Panc1 (cell line): ENCODE data around the gene PIERCE2. TPM values are rescaled to one million over a fixed set of nuclear protein-coding genes. Genes with fewer than 3 reads are reported as not detected.

Source experiments
- ATAC-seq: fragments of 200-7000 bp; cut with Tn5 transposase; 2 replicates; pipeline ENCODE4 v1.9.1; 2020; ENCODE audit warnings: mild to moderate bottlenecking, moderate library complexity
- BruUV-seq: library from RNA; stranded (reverse); fragments of 400-500 nt; replicated peaks from 2 replicates; lab custom pipeline; 2021; lab: Mats Ljungman, UMichigan
- CTCF ChIA-PET: fragments of 300-600 bp; sonication (Branson Sonifier 250); formaldehyde crosslinking; loops from one replicate; lab custom pipeline; 2022; ENCODE audit warnings: antibody characterized with exemption; lab: Charles Lee
- POLR2A ChIA-PET: fragments of 300-600 bp; sonication (Branson Sonifier 250); formaldehyde crosslinking; loops from one replicate; lab custom pipeline; 2022; ENCODE audit warnings: antibody characterized with exemption; lab: Charles Lee
- DNase-seq: peaks from one replicate; pipeline ENCODE4 v3.0.0-alpha.2; 2010; ENCODE audit warnings: low read depth, low spot score
- H3K27ac ChIP-seq: 2 replicates; pipeline ENCODE4 v1.5.1; 2011; ENCODE audit warnings: mild to moderate bottlenecking, low read length, inconsistent platforms
- H3K27me3 ChIP-seq: fragments of 200-500 bp; sonication (Bioruptor generic); 2 replicates; pipeline ENCODE4 v1.6.0; 2014; ENCODE audit warnings: low read length, inconsistent platforms; ENCODE audit not compliant: control insufficient read depth, insufficient read depth
- H3K36me3 ChIP-seq: fragments of 200-500 bp; sonication (Bioruptor generic); 2 replicates; pipeline ENCODE4 v1.5.1; 2014; ENCODE audit warnings: inconsistent platforms, mild to moderate bottlenecking, low read length, moderate library complexity; ENCODE audit not compliant: control insufficient read depth, insufficient read depth
- H3K4me1 ChIP-seq: 2 replicates; pipeline ENCODE4 v1.5.1; 2011; ENCODE audit warnings: inconsistent platforms, mild to moderate bottlenecking, low read length, moderate library complexity; ENCODE audit not compliant: control insufficient read depth, insufficient read depth
- H3K4me3 ChIP-seq, 2 experiments: 2 replicates each; pipeline ENCODE4 v1.5.1; 2011 to 2012; ENCODE audit warnings: low read depth in 2 of 2, low read length in 2 of 2, mild to moderate bottlenecking in 2 of 2, inconsistent platforms in 1 of 2, moderate library complexity in 1 of 2
- H3K9me3 ChIP-seq: fragments of 200-500 bp; sonication (Bioruptor generic); 2 replicates; pipeline ENCODE4 v1.5.1; 2014; ENCODE audit warnings: low read depth, mild to moderate bottlenecking, inconsistent platforms, low read length, moderate library complexity; ENCODE audit not compliant: control insufficient read depth, insufficient read depth
- POLR2AphosphoS5 ChIP-seq: IDR thresholded peaks from 2 replicates; pipeline ENCODE4 v1.6.1; 2012; ENCODE audit warnings: mild to moderate bottlenecking, low read depth, low read length, moderate library complexity
- SIN3A ChIP-seq: IDR thresholded peaks from 2 replicates; pipeline ENCODE4 v1.6.1; 2012; ENCODE audit warnings: low read depth, mild to moderate bottlenecking, low read length, moderate library complexity, borderline replicate concordance; ENCODE audit not compliant: insufficient read depth
- TCF7L2 ChIP-seq: IDR thresholded peaks from 2 replicates; pipeline ENCODE4 v1.6.1; 2011; ENCODE audit warnings: mild to moderate bottlenecking, low read depth, low read length, inconsistent platforms
- in situ Hi-C: cut with HindIII; loops from 2 replicates; pipeline ENCODE4 v1.10.0; 2016; ENCODE audit warnings: low sequenced_read_pairs, low pct_unique_long_range_greater_than_20kb
- intact Hi-C: fragments of 100-400 bp; cut with micrococcal nuclease; formaldehyde crosslinking; loops from one replicate; pipeline ENCODE4 v1.10.0; 2022; ENCODE audit not compliant: unreplicated experiment
- total RNA-seq: library from RNA; stranded (reverse); gene quantifications from one replicate; pipeline ENCODE4 v1.2.1, GENCODE V29; 2021; ENCODE audit not compliant: unreplicated experiment
- TF ChIP-seq, protein P1 (sequence below): fragments of 450-650 bp; IDR thresholded peaks from 2 replicates; pipeline ENCODE4 v1.5.1; 2017; ENCODE audit warnings: mild to moderate bottlenecking
- TF ChIP-seq, protein P2 (sequence below), 2 experiments: IDR thresholded peaks; 2 replicates each; pipeline ENCODE4 v1.6.1; 2011 to 2012; ENCODE audit warnings: low read depth in 2 of 2, control low read depth in 1 of 2, low read length in 1 of 2, mild to moderate bottlenecking in 1 of 2, moderate library complexity in 1 of 2; ENCODE audit not compliant: insufficient read depth in 1 of 2

PIERCE2 gene
- total RNA-seq, 1 experiment from 2014 or later, result 2.8 TPM

DNA sequence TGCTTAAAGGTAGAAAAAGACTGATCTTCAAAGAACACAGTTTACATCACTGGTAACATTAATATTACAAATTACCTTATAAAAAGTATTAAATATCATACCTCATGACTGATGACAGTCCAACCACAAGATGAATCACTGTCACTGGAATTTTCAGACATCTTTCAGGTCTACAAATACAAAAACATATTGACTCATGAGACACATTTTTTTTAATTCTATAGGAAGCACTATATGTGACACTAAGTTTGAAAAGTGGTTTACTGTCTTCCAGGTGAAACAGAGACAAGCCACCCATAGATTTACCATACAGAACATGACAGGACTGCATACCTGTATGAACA is 19.1 kb upstream of the PIERCE2 start:
- no peaks in the 10 kb centered on the region for H3K4me1 ChIP-seq
- H3K27me3 ChIP-seq, result no peaks in the 10 kb centered on the region
- intact Hi-C loops, result no loop called here
- H3K9me3 ChIP-seq, result no peaks in the 10 kb centered on the region
- no TSS peak for BruUV-seq
- in situ Hi-C loops, result no loop called here
- CTCF ChIA-PET, result no interaction called here
- no peaks in the 10 kb centered on the region for H3K36me3 ChIP-seq
- no peak overlapping the region for H3K4me3 ChIP-seq
- H3K27ac ChIP-seq, result no peak overlapping the region
- TF ChIP-seq SIN3A, result no peak
- TF ChIP-seq POLR2AphosphoS5, result no peak
- no peak for TF ChIP-seq TCF7L2
- TF ChIP-seq, protein P1, sequence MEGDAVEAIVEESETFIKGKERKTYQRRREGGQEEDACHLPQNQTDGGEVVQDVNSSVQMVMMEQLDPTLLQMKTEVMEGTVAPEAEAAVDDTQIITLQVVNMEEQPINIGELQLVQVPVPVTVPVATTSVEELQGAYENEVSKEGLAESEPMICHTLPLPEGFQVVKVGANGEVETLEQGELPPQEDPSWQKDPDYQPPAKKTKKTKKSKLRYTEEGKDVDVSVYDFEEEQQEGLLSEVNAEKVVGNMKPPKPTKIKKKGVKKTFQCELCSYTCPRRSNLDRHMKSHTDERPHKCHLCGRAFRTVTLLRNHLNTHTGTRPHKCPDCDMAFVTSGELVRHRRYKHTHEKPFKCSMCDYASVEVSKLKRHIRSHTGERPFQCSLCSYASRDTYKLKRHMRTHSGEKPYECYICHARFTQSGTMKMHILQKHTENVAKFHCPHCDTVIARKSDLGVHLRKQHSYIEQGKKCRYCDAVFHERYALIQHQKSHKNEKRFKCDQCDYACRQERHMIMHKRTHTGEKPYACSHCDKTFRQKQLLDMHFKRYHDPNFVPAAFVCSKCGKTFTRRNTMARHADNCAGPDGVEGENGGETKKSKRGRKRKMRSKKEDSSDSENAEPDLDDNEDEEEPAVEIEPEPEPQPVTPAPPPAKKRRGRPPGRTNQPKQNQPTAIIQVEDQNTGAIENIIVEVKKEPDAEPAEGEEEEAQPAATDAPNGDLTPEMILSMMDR, result no peak
- TF ChIP-seq, protein P2, sequence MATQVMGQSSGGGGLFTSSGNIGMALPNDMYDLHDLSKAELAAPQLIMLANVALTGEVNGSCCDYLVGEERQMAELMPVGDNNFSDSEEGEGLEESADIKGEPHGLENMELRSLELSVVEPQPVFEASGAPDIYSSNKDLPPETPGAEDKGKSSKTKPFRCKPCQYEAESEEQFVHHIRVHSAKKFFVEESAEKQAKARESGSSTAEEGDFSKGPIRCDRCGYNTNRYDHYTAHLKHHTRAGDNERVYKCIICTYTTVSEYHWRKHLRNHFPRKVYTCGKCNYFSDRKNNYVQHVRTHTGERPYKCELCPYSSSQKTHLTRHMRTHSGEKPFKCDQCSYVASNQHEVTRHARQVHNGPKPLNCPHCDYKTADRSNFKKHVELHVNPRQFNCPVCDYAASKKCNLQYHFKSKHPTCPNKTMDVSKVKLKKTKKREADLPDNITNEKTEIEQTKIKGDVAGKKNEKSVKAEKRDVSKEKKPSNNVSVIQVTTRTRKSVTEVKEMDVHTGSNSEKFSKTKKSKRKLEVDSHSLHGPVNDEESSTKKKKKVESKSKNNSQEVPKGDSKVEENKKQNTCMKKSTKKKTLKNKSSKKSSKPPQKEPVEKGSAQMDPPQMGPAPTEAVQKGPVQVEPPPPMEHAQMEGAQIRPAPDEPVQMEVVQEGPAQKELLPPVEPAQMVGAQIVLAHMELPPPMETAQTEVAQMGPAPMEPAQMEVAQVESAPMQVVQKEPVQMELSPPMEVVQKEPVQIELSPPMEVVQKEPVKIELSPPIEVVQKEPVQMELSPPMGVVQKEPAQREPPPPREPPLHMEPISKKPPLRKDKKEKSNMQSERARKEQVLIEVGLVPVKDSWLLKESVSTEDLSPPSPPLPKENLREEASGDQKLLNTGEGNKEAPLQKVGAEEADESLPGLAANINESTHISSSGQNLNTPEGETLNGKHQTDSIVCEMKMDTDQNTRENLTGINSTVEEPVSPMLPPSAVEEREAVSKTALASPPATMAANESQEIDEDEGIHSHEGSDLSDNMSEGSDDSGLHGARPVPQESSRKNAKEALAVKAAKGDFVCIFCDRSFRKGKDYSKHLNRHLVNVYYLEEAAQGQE (IDR thresholded peaks at IDR 0.05; ENCODE audit: insufficient read depth in 1 of 2, low read depth in 2 of 2, low read length in 1 of 2), result no peak
- ATAC-seq, result no peak
- POLR2A ChIA-PET, result no interaction called here
- peak; percentile 67 for DNase-seq

DNA sequence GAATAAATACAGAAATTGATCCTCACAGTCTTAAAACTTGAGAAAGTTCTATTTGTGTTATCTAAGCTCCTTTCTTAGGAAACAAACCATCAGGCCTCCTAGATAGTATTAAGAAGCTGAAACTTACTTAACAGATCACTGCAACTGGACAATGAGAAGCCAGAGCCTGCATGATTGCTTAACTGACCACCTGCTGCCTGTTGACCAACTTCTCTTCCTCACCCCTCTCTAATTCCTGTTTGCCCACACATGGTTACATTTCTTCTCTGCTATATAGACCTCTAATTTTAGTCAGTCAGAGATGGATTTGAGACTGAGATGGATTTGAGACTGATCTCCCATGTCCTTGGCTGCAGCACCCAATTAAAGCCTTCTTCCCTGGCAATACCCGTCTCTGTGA is 13.6 kb upstream of the PIERCE2 start:
- intact Hi-C loops (no loop called here), in situ Hi-C loops (no loop called here)
- Histone ChIP-seq H3K27ac (no peak overlapping the region), H3K27me3 (no peaks in the 10 kb centered on the region), H3K9me3 (no peaks in the 10 kb centered on the region), H3K36me3 (no peaks in the 10 kb centered on the region), H3K4me3 (no peak overlapping the region), H3K4me1 (no peaks in the 10 kb centered on the region)
- DNase-seq, result no peak
- BruUV-seq, result no TSS peak
- ChIA-PET CTCF (no interaction called here), POLR2A (no interaction called here)
- ATAC-seq, result no peak
- TF ChIP-seq TCF7L2 (no peak), POLR2AphosphoS5 (no peak), SIN3A (no peak)
- TF ChIP-seq, protein P2 (IDR thresholded peaks at IDR 0.05; ENCODE audit: insufficient read depth in 1 of 2, low read depth in 2 of 2, low read length in 1 of 2), result no peak
- TF ChIP-seq, protein P1, result no peak
